Lower leg skin (tissue), 3 donors: ENCODE results near the gene NCF4.

Source experiments
- CTCF ChIP-seq, 3 donors: fragments of 450-650 bp; IDR thresholded peaks; one replicate each; pipeline ENCODE4 v1.5.1; 2016; ENCODE audit warnings: antibody characterized with exemption in 3 of 3, mild to moderate bottlenecking in 3 of 3, moderate library complexity in 2 of 3
- POLR2A ChIP-seq, 2 donors: fragments of 450-650 bp; IDR thresholded peaks; one replicate each; pipeline ENCODE4 v1.6.1; 2016 to 2017; ENCODE audit warnings: antibody characterized with exemption in 2 of 2, mild to moderate bottlenecking in 1 of 2, moderate library complexity in 1 of 2

GRCh38 chr22:36863281-36863680 is 2.5 kb downstream of the NCF4 start:
- TF ChIP-seq CTCF (IDR thresholded peaks at IDR 0.05) (no peak), POLR2A (IDR thresholded peaks at IDR 0.05) (no peak)
